ENCODE results near the gene ARID1B. TPM values are rescaled to one million over a fixed set of nuclear protein-coding genes. Genes with fewer than 3 reads are reported as not detected.

The ARID1B gene
- total RNA-seq, 1 donor from 2014 or later: 248 TPM

GRCh38 chr6:157226761-157227160 lies 449.6 kb downstream of the ARID1B start:
- H3K27me3 Mint-ChIP-seq: peaks cover 1% of the 10 kb centered on the region
- ChIA-PET POLR2A (no interaction called here), CTCF (no interaction called here)
- no peaks in the 10 kb centered on the region for H3K9me3 Mint-ChIP-seq
- H3K27ac Mint-ChIP-seq: no peak overlapping the region
- no peaks in the 10 kb centered on the region for H3K36me3 Mint-ChIP-seq (ENCODE audit: low read depth)
- intact Hi-C loops (cut with micrococcal nuclease): no loop called here
- no peak overlapping the region for H3K4me3 Mint-ChIP-seq
- H3K4me1 Mint-ChIP-seq: peaks cover 37% of the 10 kb centered on the region
- no peak for DNase-seq
- no peak for TF ChIP-seq CTCF (IDR thresholded peaks at IDR 0.05)
- ATAC-seq (ENCODE audit: low read depth): no peak

GRCh38 chr6:157227202-157228166 lies 450.3 kb downstream of the ARID1B start:
- Mint-ChIP-seq H3K27ac (no peak overlapping the region), H3K36me3 (ENCODE audit: low read depth) (no peaks in the 10 kb centered on the region), H3K27me3 (peaks cover 9% of the 10 kb centered on the region), H3K4me3 (no peak overlapping the region), H3K9me3 (no peaks in the 10 kb centered on the region), H3K4me1 (peaks cover 29% of the 10 kb centered on the region)
- no peak for ATAC-seq (ENCODE audit: low read depth)
- ChIA-PET CTCF (no interaction called here), POLR2A (no interaction called here)
- intact Hi-C loops (cut with micrococcal nuclease): no loop called here
- no peak for TF ChIP-seq CTCF (IDR thresholded peaks at IDR 0.05)
- no peak for DNase-seq

- intact Hi-C loops (cut with micrococcal nuclease): no loop called here
These were observed 451.4 kb downstream of the ARID1B start for GRCh38 chr6:157228426-157229131.

GRCh38 chr6:157229132-157229618 lies 452.0 kb downstream of the ARID1B start:
- H3K36me3 Mint-ChIP-seq (ENCODE audit: low read depth): no peaks in the 10 kb centered on the region
- no peak overlapping the region for H3K27ac Mint-ChIP-seq
- H3K4me1 Mint-ChIP-seq: peaks cover 12% of the 10 kb centered on the region
- no peak for ATAC-seq (ENCODE audit: low read depth)
- no peak for TF ChIP-seq CTCF (IDR thresholded peaks at IDR 0.05)
- intact Hi-C loops (cut with micrococcal nuclease): no loop called here
- no peaks in the 10 kb centered on the region for H3K9me3 Mint-ChIP-seq
- CTCF ChIA-PET: no interaction called here
- peaks cover 24% of the 10 kb centered on the region for H3K27me3 Mint-ChIP-seq
- POLR2A ChIA-PET: no interaction called here
- no peak overlapping the region for H3K4me3 Mint-ChIP-seq
- DNase-seq: no peak

More at GRCh38 chr6:157228426-157229131, 451.4 kb downstream of the ARID1B start:
- Mint-ChIP-seq H3K9me3 (no peaks in the 10 kb centered on the region), H3K4me1 (peaks cover 18% of the 10 kb centered on the region), H3K27me3 (peaks cover 19% of the 10 kb centered on the region), H3K27ac (no peak overlapping the region), H3K36me3 (ENCODE audit: low read depth) (no peaks in the 10 kb centered on the region), H3K4me3 (no peak overlapping the region)
- no peak for TF ChIP-seq CTCF (IDR thresholded peaks at IDR 0.05)
- DNase-seq (no peak), ATAC-seq (ENCODE audit: low read depth) (no peak)
- ChIA-PET POLR2A (no interaction called here), CTCF (no interaction called here)

- Mint-ChIP-seq H3K27ac (no peak overlapping the region), H3K4me3 (no peak overlapping the region), H3K36me3 (ENCODE audit: low read depth) (no peaks in the 10 kb centered on the region), H3K4me1 (peaks cover 9% of the 10 kb centered on the region), H3K9me3 (no peaks in the 10 kb centered on the region), H3K27me3 (peaks cover 28% of the 10 kb centered on the region)
- ChIA-PET CTCF (no interaction called here), POLR2A (no interaction called here)
- DNase-seq (no peak), ATAC-seq (ENCODE audit: low read depth) (peak; percentile 40)
- intact Hi-C loops (cut with micrococcal nuclease): no loop called here
- no peak for TF ChIP-seq CTCF (IDR thresholded peaks at IDR 0.05)
These were observed 452.5 kb downstream of the ARID1B start for GRCh38 chr6:157229713-157230112.
